ENCODE data around the gene TNIK. TPM values are rescaled to one million over a fixed set of nuclear protein-coding genes. Genes with fewer than 3 reads are reported as not detected.

TNIK gene
- total and polyA plus RNA-seq, 2 of the 13 experiments (the other 11 are each of a cell fraction or from before 2014, with no cell fraction given): 0.15 to 0.22 TPM

- H3K27me3 ChIP-seq (ENCODE audit: control insufficient read depth in 1 of 2, insufficient read depth in 2 of 2, low read length in 2 of 2): no peaks in the 10 kb centered on the region
- no peak for FAIRE-seq
- no peaks in the 10 kb centered on the region for H3K79me2 ChIP-seq (ENCODE audit: insufficient read depth, low read length)
- CTCF ChIA-PET (ENCODE audit: low intra/inter-chr PET ratio, low total read pairs): no interaction called here
- no peak overlapping the region for H2AFZ ChIP-seq (ENCODE audit: low read length)
- no TSS peak for BruUV-seq (replicated peaks)
- H3K4me1 ChIP-seq (ENCODE audit: insufficient read depth, low read length): no peaks in the 10 kb centered on the region
- H3K36me3 ChIP-seq (replicated peaks in 1 of 2; ENCODE audit: control insufficient read depth in 1 of 2, insufficient read depth in 2 of 2, low read length in 2 of 2): no peaks in the 10 kb centered on the region
- POLR2A ChIA-PET: no interaction called here
- WGBS (ENCODE audit: low lambda C conversion rate): 51% methylated on average over 2 of the region's 2 CpGs
- no peak overlapping the region for H3K27ac ChIP-seq (ENCODE audit: extremely low read length, insufficient read depth, low read length)
- no peak overlapping the region for H3K9ac ChIP-seq (ENCODE audit: insufficient read depth, low read depth, low read length)
- TF ChIP-seq SRF (IDR thresholded peaks at IDR 0.05; ENCODE audit: low read depth, low read length): no peak
- TF ChIP-seq PAWR (CRISPR knock-in tag; IDR thresholded peaks at IDR 0.05; ENCODE audit: borderline replicate concordance): no peak
- no peak overlapping the region for H3K4me2 ChIP-seq (ENCODE audit: low read depth, low read length)
- no peak for ATAC-seq
- intact Hi-C loops (cut with micrococcal nuclease; ENCODE audit: unreplicated experiment): no loop called here
- in situ Hi-C loops (cut with HindIII; ENCODE audit: extremely low pct_ligation_motif_present, low pct_unique_long_range_greater_than_20kb): no loop called here
- no peaks in the 10 kb centered on the region for H3K9me3 ChIP-seq (ENCODE audit: low read length)
- DNase-seq (ENCODE audit: low spot score): no peak
- no peak overlapping the region for H3K4me3 ChIP-seq (replicated peaks in 1 of 3; ENCODE audit: insufficient read depth in 1 of 3, low read depth in 2 of 3, low read length in 3 of 3)
- no peaks in the 10 kb centered on the region for H4K20me1 ChIP-seq (ENCODE audit: insufficient read depth, low read length)
Observed at GRCh38 chr3:171504376-171504775, 44.2 kb upstream of the TNIK start.

GRCh38 chr3:171503817-171504216 is 43.6 kb upstream of the TNIK start:
- in situ Hi-C loops (cut with HindIII; ENCODE audit: extremely low pct_ligation_motif_present, low pct_unique_long_range_greater_than_20kb): no loop called here
- Histone ChIP-seq H3K27me3 (ENCODE audit: control insufficient read depth in 1 of 2, insufficient read depth in 2 of 2, low read length in 2 of 2) (no peaks in the 10 kb centered on the region), H3K9ac (ENCODE audit: insufficient read depth, low read depth, low read length) (no peak overlapping the region), H3K79me2 (ENCODE audit: insufficient read depth, low read length) (no peaks in the 10 kb centered on the region), H3K36me3 (replicated peaks in 1 of 2; ENCODE audit: control insufficient read depth in 1 of 2, insufficient read depth in 2 of 2, low read length in 2 of 2) (no peaks in the 10 kb centered on the region), H3K27ac (ENCODE audit: extremely low read length, insufficient read depth, low read length) (no peak overlapping the region), H3K4me3 (replicated peaks in 1 of 3; ENCODE audit: insufficient read depth in 1 of 3, low read depth in 2 of 3, low read length in 3 of 3) (no peak overlapping the region), H3K4me1 (ENCODE audit: insufficient read depth, low read length) (no peaks in the 10 kb centered on the region), H3K4me2 (ENCODE audit: low read depth, low read length) (no peak overlapping the region), H2AFZ (ENCODE audit: low read length) (no peak overlapping the region), H4K20me1 (ENCODE audit: insufficient read depth, low read length) (no peaks in the 10 kb centered on the region), H3K9me3 (ENCODE audit: low read length) (no peaks in the 10 kb centered on the region)
- DNase-seq (ENCODE audit: low spot score): no peak
- no peak for FAIRE-seq
- no peak for ATAC-seq
- BruUV-seq (replicated peaks): no TSS peak
- intact Hi-C loops (cut with micrococcal nuclease; ENCODE audit: unreplicated experiment): no loop called here
- WGBS (ENCODE audit: low lambda C conversion rate): 13% methylated on average over 1 of the region's 1 CpG
- ChIA-PET POLR2A (no interaction called here), CTCF (ENCODE audit: low intra/inter-chr PET ratio, low total read pairs) (no interaction called here)
- TF ChIP-seq GLI4 (CRISPR knock-in tag; IDR thresholded peaks at IDR 0.05; ENCODE audit: borderline replicate concordance): no peak

Data from HepG2 (cell line).